Adrenal gland (tissue), 5 donors: ENCODE results near the gene TTC8.

ENCODE experiments used
- POLR2A ChIP-seq, 2 donors: fragments of 450-650 bp; IDR thresholded peaks; one replicate each; pipeline ENCODE4 v1.6.1; 2017; ENCODE audit warnings: antibody characterized with exemption in 2 of 2, mild to moderate bottlenecking in 2 of 2, moderate library complexity in 1 of 2
- TF ChIP-seq, protein P1 (sequence below), 6 experiments: fragments of 450-650 bp in 4 of 6; fragments of 200-600 bp in 2 of 6; sonication (generic) in 1 of 6; IDR thresholded peaks; 1 replicate in 5 of 6; 2 replicates in 1 of 6; pipeline versions ENCODE4 v1.5.1 to v1.8.0; 2016 to 2021; ENCODE audit warnings: antibody characterized with exemption in 6 of 6, mild to moderate bottlenecking in 2 of 6, moderate library complexity in 1 of 6
- donor health status: DM: no; HTN: no; CAD: no.

DNA sequence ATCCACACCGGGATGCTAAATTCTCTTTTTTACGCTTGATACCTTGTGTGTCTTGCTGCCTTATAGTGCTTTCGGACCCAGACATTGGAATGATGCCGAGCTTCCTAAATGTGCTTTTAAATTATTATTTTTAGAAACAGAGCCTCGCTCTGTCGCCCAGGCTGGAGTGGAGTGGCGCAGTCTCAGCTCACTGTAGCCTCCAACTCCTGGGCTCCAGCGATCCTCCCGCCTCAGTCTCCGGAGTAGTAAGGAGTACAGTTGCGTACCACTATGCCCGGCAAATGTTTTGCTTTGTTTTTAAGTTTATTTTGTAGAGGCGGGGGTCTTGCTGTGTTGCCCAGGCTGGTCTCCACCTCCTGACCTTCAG lies 31.2 kb upstream of the TTC8 start:
- TF ChIP-seq, protein P1, sequence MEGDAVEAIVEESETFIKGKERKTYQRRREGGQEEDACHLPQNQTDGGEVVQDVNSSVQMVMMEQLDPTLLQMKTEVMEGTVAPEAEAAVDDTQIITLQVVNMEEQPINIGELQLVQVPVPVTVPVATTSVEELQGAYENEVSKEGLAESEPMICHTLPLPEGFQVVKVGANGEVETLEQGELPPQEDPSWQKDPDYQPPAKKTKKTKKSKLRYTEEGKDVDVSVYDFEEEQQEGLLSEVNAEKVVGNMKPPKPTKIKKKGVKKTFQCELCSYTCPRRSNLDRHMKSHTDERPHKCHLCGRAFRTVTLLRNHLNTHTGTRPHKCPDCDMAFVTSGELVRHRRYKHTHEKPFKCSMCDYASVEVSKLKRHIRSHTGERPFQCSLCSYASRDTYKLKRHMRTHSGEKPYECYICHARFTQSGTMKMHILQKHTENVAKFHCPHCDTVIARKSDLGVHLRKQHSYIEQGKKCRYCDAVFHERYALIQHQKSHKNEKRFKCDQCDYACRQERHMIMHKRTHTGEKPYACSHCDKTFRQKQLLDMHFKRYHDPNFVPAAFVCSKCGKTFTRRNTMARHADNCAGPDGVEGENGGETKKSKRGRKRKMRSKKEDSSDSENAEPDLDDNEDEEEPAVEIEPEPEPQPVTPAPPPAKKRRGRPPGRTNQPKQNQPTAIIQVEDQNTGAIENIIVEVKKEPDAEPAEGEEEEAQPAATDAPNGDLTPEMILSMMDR (IDR thresholded peaks at IDR 0.05): no peak
- no peak for TF ChIP-seq POLR2A (IDR thresholded peaks at IDR 0.05)
